Endothelial cell of umbilical vein (primary cell): Measurements from ENCODE around the gene SPIRE2. TPM values are rescaled to one million over a fixed set of nuclear protein-coding genes. Genes with fewer than 3 reads are reported as not detected.
"Not testable (repeated sequence)": the region's sequence is repeated elsewhere in the genome, so short reads cannot be mapped to it uniquely, and the experiment has no call there.

Experiments used
- BruUV-seq: library from RNA; stranded (reverse); fragments of 400-500 nt; replicated peaks from 2 replicates; lab custom pipeline; 2021; lab: Mats Ljungman, UMichigan
- CTCF ChIA-PET: fragments of 300-600, 350-600 bp; sonication (Branson Sonifier 250); formaldehyde crosslinking; loops from one replicate; lab custom pipeline; 2021; ENCODE audit warnings: antibody characterized with exemption, inconsistent platforms; lab: Charles Lee
- POLR2A ChIA-PET: fragments of 300-600, 350-600 bp; sonication (Branson Sonifier 250); formaldehyde crosslinking; loops from one replicate; lab custom pipeline; 2021; ENCODE audit warnings: antibody characterized with exemption, inconsistent platforms; lab: Charles Lee
- DNase-seq: peaks from one replicate; pipeline ENCODE4 v3.0.0-alpha.2; 2011; ENCODE audit warnings: low read depth, low spot score
- FAIRE-seq: peaks from 2 replicates; lab custom pipeline; 2011; peaks lifted over from hg19 to GRCh38; lab: Jason Lieb, UNC
- H2AFZ ChIP-seq: 2 replicates; pipeline ENCODE4 v1.6.0; 2012; ENCODE audit warnings: low read depth, low read length, control low read depth, inconsistent platforms
- H3K27ac ChIP-seq: 2 replicates; pipeline ENCODE4 v1.5.1; 2011; ENCODE audit warnings: low read depth, mild to moderate bottlenecking, control low read depth, low read length, moderate library complexity; ENCODE audit not compliant: insufficient read depth
- H3K27me3 ChIP-seq, 2 experiments: 2 replicates each; pipeline versions ENCODE4 v1.6.0 to v1.6.1; 2011; ENCODE audit warnings: low read length in 2 of 2, mixed read lengths in 1 of 2; ENCODE audit not compliant: control insufficient read depth in 2 of 2, insufficient read depth in 2 of 2
- H3K36me3 ChIP-seq, 2 experiments: 2 replicates in 1 of 2; 3 replicates in 1 of 2; pipeline ENCODE4 v1.5.1; 2011; ENCODE audit warnings: low read length in 2 of 2, mild to moderate bottlenecking in 1 of 2, moderate library complexity in 1 of 2; ENCODE audit not compliant: control insufficient read depth in 2 of 2, insufficient read depth in 2 of 2; ENCODE audit errors: extremely low read depth in 1 of 2
- H3K4me1 ChIP-seq: 3 replicates; pipeline ENCODE4 v1.5.1; 2011; ENCODE audit warnings: mild to moderate bottlenecking, low read length; ENCODE audit not compliant: control insufficient read depth, insufficient read depth; ENCODE audit errors: extremely low read depth
- H3K4me2 ChIP-seq: 2 replicates; pipeline ENCODE4 v1.6.1; 2011; ENCODE audit warnings: low read length, control low read depth, mixed read lengths; ENCODE audit not compliant: insufficient read depth
- H3K4me3 ChIP-seq, 3 experiments: fragments of 200-600 bp in 1 of 3; sonication (generic), shearing (Covaris generic) in 1 of 3; replicated peaks in 1 of 3; 2 replicates each; pipeline ENCODE4 v1.5.1; 2011 to 2016; ENCODE audit warnings: control low read depth in 3 of 3, low read length in 3 of 3, mild to moderate bottlenecking in 2 of 3, inconsistent platforms in 1 of 3, low read depth in 1 of 3, moderate library complexity in 1 of 3; ENCODE audit not compliant: insufficient read depth in 1 of 3
- H3K79me2 ChIP-seq: 2 replicates; pipeline ENCODE4 v1.6.0; 2012; ENCODE audit warnings: low read length, inconsistent platforms; ENCODE audit not compliant: control insufficient read depth, insufficient read depth
- H3K9ac ChIP-seq: replicated peaks from 2 replicates; pipeline ENCODE3; 2011; ENCODE audit warnings: low read length, control low read depth; ENCODE audit not compliant: insufficient read depth; ENCODE audit errors: extremely low read depth
- H3K9me1 ChIP-seq: replicated peaks from 3 replicates; pipeline ENCODE4 v1.6.0; 2011; ENCODE audit warnings: mild to moderate bottlenecking, low read length; ENCODE audit not compliant: control insufficient read depth, insufficient read depth; ENCODE audit errors: extremely low read depth
- H3K9me3 ChIP-seq: replicated peaks from 2 replicates; pipeline ENCODE4 v1.5.1; 2012; ENCODE audit warnings: low read length, inconsistent platforms; ENCODE audit not compliant: control insufficient read depth, insufficient read depth
- H4K20me1 ChIP-seq: replicated peaks from 2 replicates; pipeline ENCODE3; 2011; ENCODE audit warnings: mild to moderate bottlenecking, low read length; ENCODE audit not compliant: control insufficient read depth, insufficient read depth; ENCODE audit errors: extremely low read depth
- EZH2 ChIP-seq: IDR thresholded peaks from 2 replicates; pipeline ENCODE4 v1.6.1; 2012; ENCODE audit warnings: borderline replicate concordance, low read depth, mild to moderate bottlenecking, moderate library complexity, low read length, inconsistent platforms; ENCODE audit not compliant: severe bottlenecking
- FOS ChIP-seq: IDR thresholded peaks from 2 replicates; pipeline ENCODE4 v1.6.1; 2011; ENCODE audit warnings: mild to moderate bottlenecking, low read length, moderate library complexity, borderline replicate concordance; ENCODE audit not compliant: insufficient read depth
- GATA2 ChIP-seq: IDR thresholded peaks from 2 replicates; pipeline ENCODE4 v1.7.0; 2011; ENCODE audit warnings: low read depth, mild to moderate bottlenecking, moderate library complexity, mixed read lengths, low read length; ENCODE audit not compliant: insufficient read length, insufficient read depth
- JUN ChIP-seq: IDR thresholded peaks from 2 replicates; pipeline ENCODE4 v1.6.1; 2011; ENCODE audit warnings: borderline replicate concordance, low read depth; ENCODE audit not compliant: insufficient read length, insufficient read depth
- MAX ChIP-seq: IDR thresholded peaks from 2 replicates; pipeline ENCODE4 v1.6.1; 2011; ENCODE audit not compliant: insufficient read depth, insufficient read length
- MYC ChIP-seq: IDR thresholded peaks from one replicate; pipeline ENCODE4 v1.6.1; 2011; ENCODE audit warnings: mild to moderate bottlenecking, low read depth, low read length
- POLR2A ChIP-seq: IDR thresholded peaks from 2 replicates; pipeline ENCODE4 v1.6.1; 2012; ENCODE audit warnings: low read depth, mild to moderate bottlenecking, control low read depth, low read length
- POLR2AphosphoS5 ChIP-seq: IDR thresholded peaks from 2 replicates; pipeline ENCODE4 v1.6.1; 2012; ENCODE audit warnings: low read depth, mild to moderate bottlenecking, control low read depth, low read length, moderate library complexity; ENCODE audit not compliant: insufficient read depth
- dilution Hi-C: fragments of 300-500 bp; cut with MboI; formaldehyde crosslinking; loops from one replicate; pipeline ENCODE4 v1.15.0; 2019; ENCODE audit warnings: low sequenced_read_pairs; ENCODE audit not compliant: extremely low pct_ligation_motif_present
- intact Hi-C: fragments of 100-400 bp; cut with micrococcal nuclease; formaldehyde crosslinking; loops from one replicate; pipeline ENCODE4 v1.10.0; 2022
- polyA plus RNA-seq, 4 experiments: library from polyadenylated mRNA; depleted of rRNA in 3 of 4; stranded (reverse) in 3 of 4; unstranded in 1 of 4; fragments of >200 nt; gene quantifications; 2 replicates each; pipeline versions ENCODE4 v1.2.1 to v1.2.3, GENCODE V29; 2011 to 2012; ENCODE audit warnings: missing spikeins in 1 of 4
- total RNA-seq: library from RNA; stranded (reverse); gene quantifications from 2 replicates; pipeline ENCODE4 v1.2.3, GENCODE V29; 2021
- TF ChIP-seq, protein P1 (sequence below), 2 donors: IDR thresholded peaks; 1 replicate in 1 of 2; 2 replicates in 1 of 2; pipeline ENCODE4 v1.5.1; 2011; ENCODE audit warnings: low read length in 2 of 2, mild to moderate bottlenecking in 2 of 2, moderate library complexity in 2 of 2, control low read depth in 1 of 2, inconsistent platforms in 1 of 2, low read depth in 1 of 2; ENCODE audit not compliant: insufficient read depth in 1 of 2; ENCODE audit errors: extremely low read depth in 1 of 2

Gene SPIRE2
- total and polyA plus RNA-seq, 2 donors (not counting 3 experiments of a cell fraction or from before 2014, with no cell fraction given) = 1.2 to 3.1 TPM

DNA sequence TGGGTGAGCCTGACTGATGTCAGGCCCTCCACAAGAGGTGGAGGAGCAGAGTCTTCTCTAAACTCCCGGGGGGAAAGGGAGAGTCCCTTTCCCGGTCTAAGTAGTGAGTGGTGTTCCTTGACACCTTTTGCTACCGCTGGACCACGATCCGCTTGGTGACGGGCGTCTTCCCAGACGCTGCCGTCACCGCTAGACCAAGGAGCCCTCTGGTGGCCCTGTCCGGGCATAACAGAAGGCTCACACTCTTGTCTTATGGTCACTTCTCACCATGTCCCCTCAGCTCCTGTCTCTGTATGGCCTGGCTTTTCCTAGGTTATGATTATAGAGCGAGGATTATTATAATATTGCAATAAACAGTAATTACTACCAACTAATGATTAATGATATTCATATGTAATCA lies 35.2 kb upstream of the SPIRE2 start:
- intact Hi-C loops = loop anchor here (1.0 to 2.0 kb wide), 2 partner anchors 68 to 87 kb away; no protein-coding TSS in a partner anchor
- H3K9ac ChIP-seq, POLR2A ChIA-PET, H3K4me1 ChIP-seq, H3K9me3 ChIP-seq, H4K20me1 ChIP-seq, H2AFZ ChIP-seq, H3K4me2 ChIP-seq, BruUV-seq, H3K9me1 ChIP-seq, H3K79me2 ChIP-seq, H3K4me3 ChIP-seq, H3K27me3 ChIP-seq, H3K27ac ChIP-seq, dilution Hi-C loops: not testable (repeated sequence)
- DNase-seq (peak; percentile 29), FAIRE-seq (peak; percentile 87)
- H3K36me3 ChIP-seq = peaks cover 0 to 10% of the 10 kb centered on the region in 2 experiments
- CTCF ChIA-PET = interaction anchor here (0.7 to 5.1 kb wide), 12 partner anchors 10 to 106 kb away, joined by 3 to 119 read pairs (median 6); partner anchors contain the start of genes CDK10 and SPATA2L
- TF ChIP-seq, protein P1, sequence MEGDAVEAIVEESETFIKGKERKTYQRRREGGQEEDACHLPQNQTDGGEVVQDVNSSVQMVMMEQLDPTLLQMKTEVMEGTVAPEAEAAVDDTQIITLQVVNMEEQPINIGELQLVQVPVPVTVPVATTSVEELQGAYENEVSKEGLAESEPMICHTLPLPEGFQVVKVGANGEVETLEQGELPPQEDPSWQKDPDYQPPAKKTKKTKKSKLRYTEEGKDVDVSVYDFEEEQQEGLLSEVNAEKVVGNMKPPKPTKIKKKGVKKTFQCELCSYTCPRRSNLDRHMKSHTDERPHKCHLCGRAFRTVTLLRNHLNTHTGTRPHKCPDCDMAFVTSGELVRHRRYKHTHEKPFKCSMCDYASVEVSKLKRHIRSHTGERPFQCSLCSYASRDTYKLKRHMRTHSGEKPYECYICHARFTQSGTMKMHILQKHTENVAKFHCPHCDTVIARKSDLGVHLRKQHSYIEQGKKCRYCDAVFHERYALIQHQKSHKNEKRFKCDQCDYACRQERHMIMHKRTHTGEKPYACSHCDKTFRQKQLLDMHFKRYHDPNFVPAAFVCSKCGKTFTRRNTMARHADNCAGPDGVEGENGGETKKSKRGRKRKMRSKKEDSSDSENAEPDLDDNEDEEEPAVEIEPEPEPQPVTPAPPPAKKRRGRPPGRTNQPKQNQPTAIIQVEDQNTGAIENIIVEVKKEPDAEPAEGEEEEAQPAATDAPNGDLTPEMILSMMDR (IDR thresholded peaks at IDR 0.05; ENCODE audit: extremely low read depth in 1 of 2, insufficient read depth in 1 of 2, low read depth in 1 of 2, low read length in 2 of 2) = peak; percentile 35 to 59

DNA sequence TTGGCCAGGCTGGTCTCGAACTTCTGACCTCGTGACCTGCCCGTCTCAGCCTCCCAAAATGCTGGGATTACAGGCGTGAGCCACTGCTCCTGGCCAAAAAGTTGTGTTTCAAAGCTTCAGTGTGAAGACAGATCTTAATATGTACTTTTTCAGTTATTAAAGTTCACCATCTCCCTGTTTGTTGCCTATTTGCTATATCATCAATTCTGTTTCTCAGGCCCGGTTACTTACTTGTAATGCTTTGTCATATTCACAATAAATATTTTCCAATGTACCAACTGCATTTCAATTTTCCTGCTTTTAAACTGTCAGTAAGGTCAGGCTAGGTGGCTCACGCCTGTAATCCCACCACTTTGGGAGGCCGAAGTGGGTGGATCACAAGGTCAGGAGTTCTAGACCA lies 34.3 kb upstream of the SPIRE2 start:
- Histone ChIP-seq H3K79me2 (no peaks in the 10 kb centered on the region), H3K4me1 (no peaks in the 10 kb centered on the region), H3K36me3 (peaks cover 0 to 15% of the 10 kb centered on the region in 2 experiments), H3K9me3 (no peaks in the 10 kb centered on the region), H4K20me1 (no peaks in the 10 kb centered on the region), H3K9ac (no peak overlapping the region), H3K4me2 (no peak overlapping the region), H3K27me3 (no peaks in the 10 kb centered on the region), H3K27ac (no peak overlapping the region), H3K9me1 (no peaks in the 10 kb centered on the region), H3K4me3 (no peak overlapping the region), H2AFZ (no peak overlapping the region)
- FAIRE-seq (no peak), DNase-seq (no peak)
- no TSS peak for BruUV-seq
- dilution Hi-C loops = no loop called here
- ChIA-PET CTCF (interaction anchor here (1.0 to 5.1 kb wide), 10 partner anchors 9 to 94 kb away, joined by 3 to 119 read pairs (median 8); partner anchors contain the start of gene SPATA2L), POLR2A (interaction anchor here (0.6 kb wide), 1 partner anchor 427 kb away, joined by 3 read pairs; no protein-coding TSS in a partner anchor)
- TF ChIP-seq GATA2 = no peak
- no peak for TF ChIP-seq MYC
- TF ChIP-seq EZH2 = no peak
- no peak for TF ChIP-seq MAX
- TF ChIP-seq POLR2A = no peak
- TF ChIP-seq POLR2AphosphoS5 = no peak
- no peak for TF ChIP-seq FOS
- TF ChIP-seq, protein P1 (IDR thresholded peaks at IDR 0.05; ENCODE audit: extremely low read depth in 1 of 2, insufficient read depth in 1 of 2, low read depth in 1 of 2, low read length in 2 of 2) = no peak
- no peak for TF ChIP-seq JUN
- intact Hi-C loops = loop anchor here (1.0 to 2.0 kb wide), 2 partner anchors 67 to 88 kb away; no protein-coding TSS in a partner anchor
